HepG2 (cell line): ENCODE measurements around the gene AEBP1. TPM values are rescaled to one million over a fixed set of nuclear protein-coding genes. Genes with fewer than 3 reads are reported as not detected.

Experiments
- ATAC-seq: fragments of 200-7000 bp; cut with Tn5 transposase; 3 replicates; pipeline ENCODE4 v1.9.1; 2020; ENCODE audit warnings: mild to moderate bottlenecking, moderate library complexity
- BruUV-seq: library from RNA; stranded (reverse); fragments of 400-500 nt; replicated peaks from 2 replicates; lab custom pipeline; 2021; lab: Mats Ljungman, UMichigan
- CTCF ChIA-PET: fragments of 300-600 bp; formaldehyde crosslinking; extraction: SDS; loops from one replicate; lab custom pipeline; 2021; ENCODE audit warnings: low total read pairs, inconsistent platforms, low intra/inter-chr PET ratio; lab: Yijun Ruan, JAX
- POLR2A ChIA-PET: fragments of 350-600 bp; sonication (Branson Sonifier 250); formaldehyde crosslinking; loops from one replicate; lab custom pipeline; 2020; ENCODE audit warnings: antibody characterized with exemption, inconsistent platforms; lab: Yijun Ruan, JAX
- DNase-seq: peaks from one replicate; pipeline ENCODE4 v3.0.0-alpha.2; 2015; ENCODE audit warnings: low spot score
- FAIRE-seq: peaks from 3 replicates; lab custom pipeline; 2011; peaks lifted over from hg19 to GRCh38; lab: Jason Lieb, UNC
- H2AFZ ChIP-seq: one replicate; pipeline ENCODE4 v1.6.1; 2011; ENCODE audit warnings: low read length, inconsistent platforms
- H3K27ac ChIP-seq: fragments of 300-600 bp; 3 replicates; pipeline ENCODE4 v1.8.0; 2011; ENCODE audit warnings: mixed run types, mild to moderate bottlenecking, mixed read lengths, low read length, inconsistent platforms; ENCODE audit not compliant: insufficient read depth; ENCODE audit errors: extremely low read length
- H3K27me3 ChIP-seq, 2 experiments: fragments of 200-600 bp in 1 of 2; 2 replicates in 1 of 2; 3 replicates in 1 of 2; pipeline versions ENCODE4 v1.6.0 to v1.8.0; 2011; ENCODE audit warnings: low read length in 2 of 2, mild to moderate bottlenecking in 2 of 2, moderate library complexity in 2 of 2, inconsistent platforms in 1 of 2; ENCODE audit not compliant: insufficient read depth in 2 of 2, control insufficient read depth in 1 of 2
- H3K36me3 ChIP-seq, 2 experiments: fragments of 200-600 bp in 1 of 2; replicated peaks in 1 of 2; 2 replicates in 1 of 2; 3 replicates in 1 of 2; pipeline versions ENCODE4 v1.5.1 to v1.8.0; 2011; ENCODE audit warnings: low read length in 2 of 2, inconsistent platforms in 1 of 2; ENCODE audit not compliant: insufficient read depth in 2 of 2, control insufficient read depth in 1 of 2
- H3K4me1 ChIP-seq: 2 replicates; pipeline ENCODE4 v1.5.1; 2012; ENCODE audit warnings: low read length, inconsistent platforms; ENCODE audit not compliant: insufficient read depth
- H3K4me2 ChIP-seq: 2 replicates; pipeline ENCODE4 v1.6.0; 2011; ENCODE audit warnings: low read depth, low read length, inconsistent platforms
- H3K4me3 ChIP-seq, 3 experiments: fragments of 200-600 bp in 1 of 3; sonication (generic), shearing (Covaris generic) in 1 of 3; replicated peaks in 1 of 3; 2 replicates each; pipeline ENCODE4 v1.5.1; 2011 to 2016; ENCODE audit warnings: low read length in 3 of 3, inconsistent platforms in 2 of 3, low read depth in 2 of 3, mild to moderate bottlenecking in 2 of 3, control low read depth in 1 of 3, mixed read lengths in 1 of 3; ENCODE audit not compliant: insufficient read depth in 1 of 3
- H3K79me2 ChIP-seq: one replicate; pipeline ENCODE4 v1.6.1; 2011; ENCODE audit warnings: low read length, inconsistent platforms; ENCODE audit not compliant: insufficient read depth
- H3K9ac ChIP-seq: 2 replicates; pipeline ENCODE4 v1.6.0; 2011; ENCODE audit warnings: mild to moderate bottlenecking, low read depth, low read length, inconsistent platforms; ENCODE audit not compliant: insufficient read depth
- H3K9me3 ChIP-seq: 2 replicates; pipeline ENCODE4 v1.5.1; 2012; ENCODE audit warnings: mild to moderate bottlenecking, low read length
- H4K20me1 ChIP-seq: 2 replicates; pipeline ENCODE4 v1.6.0; 2011; ENCODE audit warnings: inconsistent platforms, mild to moderate bottlenecking, low read length, moderate library complexity; ENCODE audit not compliant: insufficient read depth
- ATF2 ChIP-seq: sonication (generic); formaldehyde crosslinking; IDR thresholded peaks from 2 replicates; pipeline ENCODE4 v1.4.0; 2020; ENCODE audit warnings: missing genetic modification reagents
- FOXC1 ChIP-seq: sonication (generic); formaldehyde crosslinking; IDR thresholded peaks from 2 replicates; pipeline ENCODE4 v1.8.0; 2022; ENCODE audit warnings: mild to moderate bottlenecking, missing genetic modification reagents, borderline replicate concordance
- GATAD2A ChIP-seq: IDR thresholded peaks from 2 replicates; pipeline ENCODE4 v1.6.1; 2016
- ISX ChIP-seq: sonication (generic); formaldehyde crosslinking; conservative IDR thresholded peaks from 2 replicates; pipeline ENCODE4 v1.5.0; 2020; ENCODE audit warnings: missing genetic modification reagents
- JUN ChIP-seq: sonication (generic); formaldehyde crosslinking; IDR thresholded peaks from 2 replicates; pipeline ENCODE4 v1.4.0; 2020; ENCODE audit warnings: mild to moderate bottlenecking, missing genetic modification reagents
- RFXANK ChIP-seq: IDR thresholded peaks from 2 replicates; pipeline ENCODE4 v1.6.1; 2016
- SMAD1 ChIP-seq: sonication (generic); formaldehyde crosslinking; IDR thresholded peaks from 2 replicates; pipeline ENCODE4 v1.4.0; 2020; ENCODE audit warnings: missing genetic modification reagents, low read depth, mild to moderate bottlenecking, borderline replicate concordance
- SOX6 ChIP-seq, 2 experiments: fragments of 450-650 bp in 1 of 2; sonication (generic) in 1 of 2; formaldehyde crosslinking in 1 of 2; IDR thresholded peaks; 2 replicates each; pipeline versions ENCODE4 v1.4.0 to v1.6.1; 2017 to 2020; ENCODE audit warnings: antibody characterized with exemption in 1 of 2, mild to moderate bottlenecking in 1 of 2, missing genetic modification reagents in 1 of 2
- TBL1XR1 ChIP-seq: fragments of 150-350 bp; IDR thresholded peaks from 2 replicates; pipeline ENCODE4 v1.6.1; 2014; ENCODE audit warnings: borderline replicate concordance, low read length; ENCODE audit not compliant: partially characterized antibody
- WIZ ChIP-seq: sonication (generic); formaldehyde crosslinking; IDR thresholded peaks from 2 replicates; pipeline ENCODE4 v1.5.1; 2020; ENCODE audit warnings: mild to moderate bottlenecking, missing genetic modification reagents
- YEATS4 ChIP-seq: sonication (generic); formaldehyde crosslinking; IDR thresholded peaks from 2 replicates; pipeline ENCODE4 v1.4.0; 2020; ENCODE audit warnings: missing genetic modification reagents, borderline replicate concordance
- ZBTB1 ChIP-seq: sonication (generic); formaldehyde crosslinking; IDR thresholded peaks from 2 replicates; pipeline ENCODE4 v1.4.0; 2020; ENCODE audit warnings: missing genetic modification reagents, borderline replicate concordance
- ZKSCAN8 ChIP-seq: IDR thresholded peaks from 2 replicates; pipeline ENCODE4 v1.6.1; 2016; ENCODE audit warnings: borderline replicate concordance, missing genetic modification reagents, missing compliant biosample characterization
- ZNF292 ChIP-seq: sonication (generic); formaldehyde crosslinking; IDR thresholded peaks from 2 replicates; pipeline ENCODE4 v1.8.1; 2022; ENCODE audit warnings: mild to moderate bottlenecking, low read depth, missing genetic modification reagents, borderline replicate concordance
- ZNF354B ChIP-seq: sonication (generic); formaldehyde crosslinking; IDR thresholded peaks from 2 replicates; pipeline ENCODE4 v1.8.0; 2022; ENCODE audit warnings: mild to moderate bottlenecking, missing genetic modification reagents
- ZNF878 ChIP-seq: sonication (generic); formaldehyde crosslinking; IDR thresholded peaks from 2 replicates; pipeline ENCODE4 v1.8.1; 2023; ENCODE audit warnings: mild to moderate bottlenecking, missing genetic modification reagents, moderate library complexity
- ZSCAN5A ChIP-seq: sonication (generic); formaldehyde crosslinking; IDR thresholded peaks from 2 replicates; pipeline ENCODE4 v1.8.0; 2022; ENCODE audit warnings: mild to moderate bottlenecking, missing genetic modification reagents, borderline replicate concordance
- ZSCAN9 ChIP-seq: IDR thresholded peaks from 2 replicates; pipeline ENCODE4 v1.6.1; 2016; ENCODE audit warnings: borderline replicate concordance
- WGBS: methylation state at CpG from one replicate; pipeline ENCODE4 v1.1.6; 2017; ENCODE audit warnings: low lambda C conversion rate; 5-methylcytosine and 5-hydroxymethylcytosine counted together
- in situ Hi-C: cut with HindIII; loops from 2 replicates; pipeline ENCODE4 v1.10.0; 2017; ENCODE audit warnings: low pct_unique_long_range_greater_than_20kb; ENCODE audit not compliant: extremely low pct_ligation_motif_present
- intact Hi-C: fragments of 100-400 bp; cut with micrococcal nuclease; formaldehyde crosslinking; loops from one replicate; pipeline ENCODE4 v1.10.0; 2022; ENCODE audit not compliant: unreplicated experiment
- polyA plus RNA-seq, 8 experiments: library from polyadenylated mRNA; depleted of rRNA in 3 of 8; stranded (reverse) in 7 of 8; unstranded in 1 of 8; fragments of >200 nt; fragmentation: Illumina TruSeq in 4 of 8; extraction: Trizol in 4 of 8; gene quantifications; 2 replicates each; pipeline versions ENCODE4 v1.2.1 to v1.2.3, GENCODE V29; 2011 to 2016; ENCODE audit warnings: low read depth in 4 of 8, missing spikeins in 1 of 8, mixed read lengths in 1 of 8; ENCODE audit not compliant: insufficient read depth in 1 of 8
- total RNA-seq, 5 experiments: library from RNA; depleted of rRNA; stranded (reverse); fragments of >200 nt; fragmentation: Illumina TruSeq; extraction: Trizol; gene quantifications; 2 replicates each; pipeline ENCODE4 v1.2.3, GENCODE V29; 2016; ENCODE audit warnings: low read depth in 1 of 5

The AEBP1 gene
- total and polyA plus RNA-seq, 2 of the 13 experiments (the other 11 are each of a cell fraction or from before 2014, with no cell fraction given) = 0.22 to 0.55 TPM

GRCh38 chr7:44083796-44084195, 20.3 kb upstream of the AEBP1 start:
- H2AFZ ChIP-seq = peak overlapping the region; percentile 23
- no peaks in the 10 kb centered on the region for H3K79me2 ChIP-seq
- H4K20me1 ChIP-seq = no peaks in the 10 kb centered on the region
- H3K4me3 ChIP-seq = no peak overlapping the region
- no TSS peak for BruUV-seq
- FAIRE-seq (no peak), ATAC-seq (no peak), DNase-seq (no peak)
- no peak overlapping the region for H3K4me2 ChIP-seq
- H3K27me3 ChIP-seq = peaks cover 0 to 14% of the 10 kb centered on the region in 2 experiments; a peak in 2 of 5 replicates
- intact Hi-C loops = loop anchor here (2.0 kb wide), 1 partner anchor 39 kb away; the partner anchor contains the start of gene POLD2
- POLR2A ChIA-PET = no interaction called here
- H3K9ac ChIP-seq = no peak overlapping the region
- no peak overlapping the region for H3K27ac ChIP-seq
- H3K9me3 ChIP-seq = no peaks in the 10 kb centered on the region
- H3K36me3 ChIP-seq = peaks cover 0 to 1% of the 10 kb centered on the region in 2 experiments; a peak in 1 of 5 replicates
- CTCF ChIA-PET = no interaction called here
- 80% methylated on average over 3 of the region's 3 CpGs for WGBS
- TF ChIP-seq WIZ (no peak), ZBTB1 (CRISPR knock-in tag) (no peak), FOXC1 (CRISPR knock-in tag) (no peak), RFXANK (CRISPR knock-in tag) (no peak), ISX (CRISPR knock-in tag) (no peak), TBL1XR1 (no peak), GATAD2A (CRISPR knock-in tag) (no peak)
- H3K4me1 ChIP-seq = peaks cover 35% of the 10 kb centered on the region
- in situ Hi-C loops = no loop called here

GRCh38 chr7:44084701-44085100, 19.4 kb upstream of the AEBP1 start:
- H3K4me1 ChIP-seq = peaks cover 35% of the 10 kb centered on the region
- H3K27ac ChIP-seq = no peak overlapping the region
- FAIRE-seq (no peak), DNase-seq (no peak), ATAC-seq (no peak)
- no TSS peak for BruUV-seq
- H2AFZ ChIP-seq = no peak overlapping the region
- in situ Hi-C loops (no loop called here), intact Hi-C loops (no loop called here)
- H3K27me3 ChIP-seq = peaks cover 0 to 14% of the 10 kb centered on the region in 2 experiments; a peak in 2 of 5 replicates
- WGBS = 33% methylated on average over 4 of the region's 4 CpGs
- H3K9ac ChIP-seq = no peak overlapping the region
- H3K4me2 ChIP-seq = no peak overlapping the region
- CTCF ChIA-PET = no interaction called here
- POLR2A ChIA-PET = no interaction called here
- 0 out of 5 replicates have a peak, but pooled peaks cover 0 to 1% of the 10 kb centered on the region in 2 experiments for H3K36me3 ChIP-seq
- no peaks in the 10 kb centered on the region for H4K20me1 ChIP-seq
- H3K9me3 ChIP-seq = no peaks in the 10 kb centered on the region
- no peak overlapping the region for H3K4me3 ChIP-seq
- no peaks in the 10 kb centered on the region for H3K79me2 ChIP-seq
- TF ChIP-seq ZNF878 (CRISPR knock-in tag) = no peak
- TF ChIP-seq ATF2 (CRISPR knock-in tag) = no peak
- no peak for TF ChIP-seq SOX6 (IDR thresholded peaks at IDR 0.05)
- TF ChIP-seq SOX6 (CRISPR knock-in tag; IDR thresholded peaks at IDR 0.05) = no peak
- no peak for TF ChIP-seq ZSCAN5A (CRISPR knock-in tag)
- no peak for TF ChIP-seq ZKSCAN8
- TF ChIP-seq ZNF292 (CRISPR knock-in tag) = no peak
- TF ChIP-seq ZSCAN9 (CRISPR knock-in tag) = no peak
- no peak for TF ChIP-seq JUN (CRISPR knock-in tag)
- no peak for TF ChIP-seq YEATS4 (CRISPR knock-in tag)
- TF ChIP-seq ZNF354B (CRISPR knock-in tag) = no peak
- no peak for TF ChIP-seq SMAD1 (CRISPR knock-in tag)
